Naive thymus-derived CD8-positive, alpha-beta T cell (primary cell): ENCODE measurements around the gene RBM15B. TPM values are rescaled to one million over a fixed set of nuclear protein-coding genes. Genes with fewer than 3 reads are reported as not detected.
"Not testable (repeated sequence)": the region's sequence is repeated elsewhere in the genome, so short reads cannot be mapped to it uniquely, and the experiment has no call there.

ENCODE experiments used
- ATAC-seq, 2 donors: fragments of 150-1000 bp; cut with Tn5 transposase in 1 of 2; sonication (Bioruptor Pico), chemical (Tn5 transposase) in 1 of 2; 1 replicate in 1 of 2; 2 replicates in 1 of 2; pipeline ENCODE4 v1.10.0; 2021; ENCODE audit warnings: mild to moderate bottlenecking in 2 of 2, moderate library complexity in 2 of 2
- POLR2A ChIA-PET: fragments of 350-600 bp; sonication (Branson Sonifier 250); formaldehyde crosslinking; loops from one replicate; lab custom pipeline; 2021; ENCODE audit warnings: antibody characterized with exemption; lab: Charles Lee
- DNase-seq, 10 donors: peaks; one replicate each; pipeline versions ENCODE4 v3.0.0 to v3.0.0-alpha.2; 2020 to 2022
- H3K27ac Mint-ChIP-seq, 10 donors: one replicate each; pipeline ENCODE4 v1.8.0; 2020 to 2022; ENCODE audit warnings: mild to moderate bottlenecking in 10 of 10, mixed read lengths in 10 of 10, moderate library complexity in 4 of 10, inconsistent platforms in 1 of 10
- H3K27me3 Mint-ChIP-seq, 5 donors: one replicate each; pipeline ENCODE4 v1.8.0; 2021 to 2022; ENCODE audit warnings: mixed read lengths in 5 of 5
- H3K36me3 Mint-ChIP-seq, 3 donors: one replicate each; pipeline ENCODE4 v1.8.0; 2020 to 2022; ENCODE audit warnings: mixed read lengths in 3 of 3, mild to moderate bottlenecking in 2 of 3, inconsistent platforms in 1 of 3
- H3K4me1 Mint-ChIP-seq, 4 donors: one replicate each; pipeline ENCODE4 v1.8.0; 2021 to 2022; ENCODE audit warnings: mixed read lengths in 4 of 4
- H3K4me3 Mint-ChIP-seq, 10 donors: one replicate each; pipeline ENCODE4 v1.8.0; 2020 to 2022; ENCODE audit warnings: mild to moderate bottlenecking in 10 of 10, mixed read lengths in 10 of 10, moderate library complexity in 6 of 10, inconsistent platforms in 1 of 10
- H3K9me3 Mint-ChIP-seq, 9 donors: one replicate each; pipeline ENCODE4 v1.8.0; 2020 to 2022; ENCODE audit warnings: mixed read lengths in 9 of 9, mild to moderate bottlenecking in 3 of 9, inconsistent platforms in 1 of 9, moderate library complexity in 1 of 9
- polyA plus RNA-seq, 3 donors: library from polyadenylated mRNA; unstranded; fragments of 300-500 nt; fragmentation: Illumina TruSeq; gene quantifications; one replicate each; pipeline ENCODE4 v1.2.3, GENCODE V29; 2021
- total RNA-seq, 8 experiments: library from RNA in 2 of 8; stranded (reverse) in 2 of 8; gene quantifications; one replicate each; pipeline ENCODE4 v1.2.3 and lab custom pipeline; 2021 to 2026

Gene RBM15B
- total and polyA plus RNA-seq, 5 experiments from 2014 or later, result 12.9 to 42.0 (median 27.3) TPM

DNA sequence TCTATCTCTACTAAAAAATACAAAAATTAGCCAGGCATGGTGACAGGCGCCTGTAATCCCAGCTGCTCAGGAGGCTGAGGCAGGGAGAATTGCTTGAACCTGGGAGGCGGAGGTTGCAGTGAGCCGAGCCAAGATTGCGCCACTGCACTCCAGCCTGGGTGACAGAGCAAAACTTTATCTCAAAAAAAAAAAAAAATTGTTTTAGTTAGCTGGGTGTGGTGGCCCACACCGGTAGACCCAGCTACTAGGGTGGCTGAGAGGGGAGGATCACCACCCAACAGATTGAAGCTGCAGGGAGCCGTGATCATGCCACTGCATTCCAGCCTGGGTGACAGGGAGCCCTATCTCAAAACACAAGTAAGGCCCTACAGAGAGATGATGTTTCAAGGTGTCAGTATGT, 3.8 kb upstream of the RBM15B start:
- ATAC-seq, DNase-seq, H3K9me3 Mint-ChIP-seq, H3K27me3 Mint-ChIP-seq: not testable (repeated sequence)
- POLR2A ChIA-PET, result interaction anchor here (0.6 kb wide), 1 partner anchor 113 kb away, joined by 8 read pairs; the partner anchor contains the start of gene DCAF1
- peak overlapping the region in 7 of 10 donors; percentile 1 to 99 (median 50) for H3K27ac Mint-ChIP-seq
- peak overlapping the region in 5 of 10 donors; percentile 22 to 100 (median 98) for H3K4me3 Mint-ChIP-seq
- peaks cover 0 to 16% (median 0%) of the 10 kb centered on the region in 3 donors for H3K36me3 Mint-ChIP-seq
- H3K4me1 Mint-ChIP-seq, result peaks cover 25 to 63% (median 58%) of the 10 kb centered on the region in 4 donors

DNA sequence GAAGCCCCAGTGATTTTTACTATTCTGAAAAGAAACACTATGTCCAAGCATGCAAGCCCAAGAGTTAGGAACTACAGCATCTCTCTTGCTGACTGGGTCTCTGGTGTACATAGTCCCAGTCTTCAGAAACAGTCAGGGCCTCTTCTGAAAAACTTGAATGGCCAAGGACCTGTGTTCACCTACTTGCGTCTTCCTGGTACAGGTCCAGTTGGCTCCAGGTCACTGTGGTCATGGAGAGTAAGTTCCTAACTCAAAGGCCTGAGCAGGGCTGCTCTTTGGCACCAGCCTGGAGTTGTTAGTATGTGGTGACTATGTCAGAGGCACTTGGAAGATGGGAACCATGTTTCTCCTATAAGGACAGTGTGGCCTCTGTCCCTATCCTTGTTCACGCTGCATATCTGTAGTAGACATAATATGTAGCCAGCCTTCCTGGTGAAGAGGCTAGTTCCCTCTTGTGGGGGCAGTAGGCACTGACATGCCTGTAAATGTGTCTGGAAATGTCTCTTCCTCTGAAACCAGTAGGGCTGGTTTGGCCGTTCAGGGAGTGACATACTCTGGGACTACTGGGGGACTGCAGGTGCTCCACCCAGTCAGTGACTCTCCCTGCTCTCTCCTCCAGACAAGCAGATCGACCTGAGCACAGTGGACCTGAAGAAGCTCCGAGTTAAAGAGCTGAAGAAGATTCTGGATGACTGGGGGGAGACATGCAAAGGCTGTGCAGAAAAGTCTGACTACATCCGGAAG, 2.6 kb upstream of the RBM15B start:
- H3K4me1 Mint-ChIP-seq, result peaks cover 25 to 69% (median 62%) of the 10 kb centered on the region in 4 donors
- no peak for ATAC-seq
- peak overlapping the region in 8 of 10 donors; percentile 46 to 82 (median 62) for H3K27ac Mint-ChIP-seq
- peaks cover 0 to 5% (median 0%) of the 10 kb centered on the region in 9 donors for H3K9me3 Mint-ChIP-seq
- peaks cover 0 to 20% (median 4%) of the 10 kb centered on the region in 3 donors for H3K36me3 Mint-ChIP-seq
- peak in 1 of 10 donors; percentile 11 for DNase-seq
- POLR2A ChIA-PET, result interaction anchor here (0.7 to 1.3 kb wide), 3 partner anchors 283 to 819 kb away, joined by 3 to 5 read pairs (median 4); partner anchors contain the start of gene HEMK1
- H3K4me3 Mint-ChIP-seq, result peak overlapping the region in 2 of 10 donors; percentile 11 to 14
- no peaks in the 10 kb centered on the region for H3K27me3 Mint-ChIP-seq

DNA sequence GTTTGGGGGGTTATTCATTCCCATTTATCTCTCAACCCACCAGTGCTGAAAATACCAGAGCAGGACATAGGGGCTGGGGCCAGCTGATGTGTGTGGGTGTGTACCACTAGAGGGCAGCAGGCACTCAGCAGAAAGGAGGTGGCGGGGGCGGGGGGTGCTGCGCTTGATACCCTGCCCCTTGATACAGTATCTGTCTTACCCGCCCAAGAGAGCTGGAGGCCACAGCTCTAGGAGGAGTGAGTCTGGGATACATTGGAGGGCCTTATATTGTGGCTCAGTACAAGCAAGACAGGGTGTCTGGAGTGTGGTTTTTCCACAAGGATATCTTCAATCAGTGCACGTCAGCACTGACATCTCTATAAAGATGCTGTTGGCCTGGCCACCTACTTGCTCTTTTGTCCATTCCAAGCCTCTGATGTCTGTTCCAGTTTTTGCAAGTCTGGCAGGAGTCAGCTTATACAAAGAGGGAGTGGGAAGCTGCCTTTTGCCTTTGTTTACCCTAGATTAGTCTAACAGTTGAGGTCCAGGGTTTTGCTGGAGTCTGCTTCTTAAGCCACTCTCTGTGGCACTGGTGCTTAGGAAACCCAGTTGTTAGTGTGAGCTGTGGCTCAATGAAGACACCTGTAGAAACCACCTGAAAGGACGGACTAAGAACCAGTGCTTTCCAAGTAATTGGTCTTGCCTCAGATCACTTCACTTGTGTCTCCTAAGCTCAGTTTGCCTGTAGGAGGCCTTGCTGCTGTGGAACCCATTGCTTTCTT, 1.5 kb upstream of the RBM15B start:
- Mint-ChIP-seq H3K4me3 (peak overlapping the region in 8 of 10 donors; percentile 13 to 73 (median 32)), H3K4me1 (peaks cover 25 to 71% (median 64%) of the 10 kb centered on the region in 4 donors), H3K9me3 (peaks cover 0 to 7% (median 0%) of the 10 kb centered on the region in 9 donors), H3K36me3 (peaks cover 0 to 32% (median 11%) of the 10 kb centered on the region in 3 donors), H3K27ac (peak overlapping the region in 9 of 10 donors; percentile 43 to 93 (median 73)), H3K27me3 (no peaks in the 10 kb centered on the region)
- ATAC-seq (no peak), DNase-seq (peak in 9 of 10 donors; percentile 32 to 74 (median 48))
- POLR2A ChIA-PET, result interaction anchor here (0.6 to 1.4 kb wide), 6 partner anchors 280 to 1400 kb away, joined by 3 to 5 read pairs (median 3); partner anchors contain the start of gene HEMK1

DNA sequence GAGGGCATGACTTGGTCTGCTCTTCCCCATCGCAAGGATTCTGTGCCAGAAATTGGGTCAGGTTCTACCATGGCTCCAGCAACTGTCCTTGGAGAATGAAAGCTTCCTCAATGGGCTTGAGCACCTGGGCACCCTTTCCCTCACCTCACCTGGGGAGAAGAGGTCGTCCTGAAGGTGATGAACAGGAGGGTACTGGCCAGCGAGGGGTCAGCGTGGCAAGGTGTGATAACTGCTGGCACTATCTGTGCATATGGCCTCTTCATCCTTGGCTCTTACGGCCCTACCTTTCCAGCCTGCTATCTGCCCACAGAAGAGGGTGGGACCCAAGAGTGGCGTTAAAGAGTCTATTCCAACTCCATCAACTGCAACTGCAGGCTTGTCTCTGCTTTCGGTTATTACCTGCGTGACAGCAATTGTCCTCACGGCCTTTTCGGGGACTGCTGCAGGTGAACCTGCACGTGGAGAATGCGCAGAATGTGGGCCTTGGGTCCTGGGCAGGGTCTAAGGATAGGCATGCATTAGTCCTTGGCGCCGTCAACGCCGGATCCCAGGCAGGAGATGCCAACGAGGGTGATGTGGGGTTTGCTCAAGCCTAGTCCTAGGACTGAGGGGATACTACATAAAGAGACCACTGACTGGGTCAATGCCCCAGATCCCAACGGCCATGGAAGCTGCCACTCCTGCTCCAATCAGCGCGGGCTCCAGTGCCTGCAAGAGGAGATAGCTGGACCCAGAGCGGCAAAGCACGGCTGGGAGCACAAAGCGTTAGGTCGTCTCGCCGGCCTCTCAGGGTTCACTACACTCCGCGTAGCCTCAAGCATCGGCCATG, 625 bp upstream of the RBM15B start:
- Mint-ChIP-seq H3K36me3 (peaks cover 0 to 40% (median 17%) of the 10 kb centered on the region in 3 donors), H3K4me1 (peaks cover 29 to 78% (median 66%) of the 10 kb centered on the region in 4 donors), H3K4me3 (peak overlapping the region; percentile 61 to 84 (median 74)), H3K9me3 (peaks cover 0 to 10% (median 0%) of the 10 kb centered on the region in 9 donors), H3K27me3 (no peaks in the 10 kb centered on the region), H3K27ac (peak overlapping the region; percentile 53 to 93 (median 89))
- POLR2A ChIA-PET, result interaction anchor here (0.8 to 1.4 kb wide), 3 partner anchors 9 to 821 kb away, joined by 3 to 5 read pairs (median 3); partner anchors contain the start of gene HEMK1
- DNase-seq, result peak in 1 of 10 donors; percentile 6
- ATAC-seq, result peak in 1 of 2 donors; percentile 5

DNA sequence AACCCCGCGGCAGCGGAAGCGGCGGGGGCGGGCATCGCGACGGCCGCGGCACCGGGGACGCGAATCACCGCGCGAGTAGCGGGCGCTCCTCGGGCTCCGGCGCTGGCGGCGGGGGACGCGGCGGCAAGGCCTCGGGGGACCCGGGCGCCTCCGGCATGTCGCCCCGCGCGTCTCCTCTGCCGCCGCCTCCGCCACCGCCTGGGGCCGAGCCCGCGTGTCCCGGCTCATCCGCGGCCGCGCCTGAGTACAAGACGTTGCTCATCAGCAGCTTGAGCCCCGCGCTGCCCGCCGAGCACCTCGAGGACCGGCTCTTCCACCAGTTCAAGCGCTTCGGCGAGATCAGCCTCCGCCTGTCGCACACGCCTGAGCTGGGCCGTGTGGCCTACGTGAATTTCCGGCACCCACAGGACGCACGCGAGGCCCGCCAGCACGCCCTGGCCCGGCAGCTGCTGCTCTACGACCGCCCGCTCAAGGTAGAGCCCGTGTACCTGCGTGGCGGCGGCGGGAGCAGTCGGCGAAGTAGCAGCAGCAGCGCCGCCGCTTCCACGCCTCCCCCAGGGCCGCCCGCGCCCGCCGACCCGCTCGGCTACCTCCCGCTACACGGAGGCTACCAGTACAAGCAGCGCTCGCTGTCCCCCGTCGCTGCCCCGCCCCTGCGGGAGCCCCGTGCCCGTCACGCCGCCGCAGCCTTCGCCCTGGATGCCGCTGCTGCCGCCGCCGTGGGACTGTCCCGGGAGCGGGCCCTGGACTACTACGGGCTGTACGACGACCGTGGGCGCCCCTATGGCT, 675 bp downstream of the RBM15B start:
- Mint-ChIP-seq H3K4me3 (peak overlapping the region; percentile 67 to 88 (median 78)), H3K27me3 (no peaks in the 10 kb centered on the region), H3K27ac (peak overlapping the region; percentile 63 to 96 (median 90)), H3K9me3 (peaks cover 0 to 10% (median 0%) of the 10 kb centered on the region in 9 donors), H3K36me3 (peaks cover 0 to 48% (median 19%) of the 10 kb centered on the region in 3 donors), H3K4me1 (peaks cover 20 to 77% (median 62%) of the 10 kb centered on the region in 4 donors)
- POLR2A ChIA-PET, result interaction anchor here (0.6 to 2.1 kb wide), 2 partner anchors 108 to 550 kb away, joined by 3 to 8 read pairs; partner anchors contain the start of genes DCAF1 and RRP9
- ATAC-seq (peak; percentile 21 to 25), DNase-seq (peak in 9 of 10 donors; percentile 34 to 77 (median 46))

DNA sequence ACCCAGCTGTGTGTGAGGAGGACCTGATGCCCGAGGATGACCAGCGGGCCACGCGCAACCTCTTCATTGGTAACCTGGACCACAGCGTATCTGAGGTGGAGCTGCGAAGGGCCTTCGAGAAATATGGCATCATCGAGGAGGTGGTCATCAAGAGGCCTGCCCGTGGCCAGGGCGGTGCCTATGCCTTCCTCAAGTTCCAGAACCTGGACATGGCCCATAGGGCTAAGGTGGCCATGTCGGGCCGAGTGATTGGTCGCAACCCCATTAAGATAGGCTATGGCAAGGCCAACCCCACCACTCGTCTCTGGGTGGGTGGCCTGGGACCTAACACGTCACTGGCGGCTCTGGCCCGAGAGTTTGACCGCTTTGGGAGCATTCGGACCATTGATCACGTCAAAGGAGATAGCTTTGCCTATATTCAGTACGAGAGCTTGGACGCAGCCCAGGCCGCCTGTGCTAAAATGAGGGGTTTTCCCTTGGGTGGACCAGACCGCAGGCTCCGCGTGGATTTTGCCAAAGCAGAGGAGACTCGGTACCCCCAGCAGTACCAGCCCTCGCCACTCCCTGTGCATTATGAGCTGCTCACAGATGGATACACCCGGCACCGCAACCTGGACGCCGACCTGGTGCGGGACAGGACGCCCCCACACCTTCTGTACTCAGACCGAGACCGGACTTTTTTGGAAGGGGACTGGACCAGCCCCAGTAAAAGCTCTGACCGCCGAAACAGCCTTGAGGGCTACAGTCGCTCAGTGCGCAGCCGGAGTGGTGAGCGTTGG, 1.5 kb downstream of the RBM15B start:
- H3K9me3 Mint-ChIP-seq, result peaks cover 0 to 10% (median 0%) of the 10 kb centered on the region in 9 donors
- DNase-seq (no peak), ATAC-seq (no peak)
- POLR2A ChIA-PET, result interaction anchor here (0.5 to 2.1 kb wide), 3 partner anchors 107 to 549 kb away, joined by 3 to 8 read pairs (median 6); partner anchors contain the start of genes DCAF1 and RRP9
- peaks cover 22 to 76% (median 64%) of the 10 kb centered on the region in 4 donors for H3K4me1 Mint-ChIP-seq
- H3K27me3 Mint-ChIP-seq, result no peaks in the 10 kb centered on the region
- H3K27ac Mint-ChIP-seq, result peak overlapping the region in 9 of 10 donors; percentile 22 to 96 (median 63)
- peak overlapping the region; percentile 47 to 87 (median 72) for H3K4me3 Mint-ChIP-seq
- H3K36me3 Mint-ChIP-seq, result peaks cover 0 to 52% (median 21%) of the 10 kb centered on the region in 3 donors

DNA sequence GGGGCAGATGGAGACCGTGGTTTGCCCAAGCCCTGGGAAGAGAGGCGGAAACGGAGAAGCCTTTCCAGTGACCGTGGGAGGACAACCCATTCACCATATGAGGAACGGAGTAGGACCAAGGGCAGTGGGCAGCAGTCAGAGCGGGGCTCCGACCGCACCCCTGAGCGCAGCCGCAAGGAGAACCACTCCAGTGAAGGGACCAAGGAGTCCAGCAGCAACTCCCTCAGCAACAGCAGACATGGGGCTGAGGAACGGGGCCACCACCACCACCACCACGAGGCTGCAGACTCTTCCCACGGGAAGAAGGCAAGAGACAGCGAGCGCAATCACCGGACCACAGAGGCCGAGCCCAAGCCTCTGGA, 2.0 kb downstream of the RBM15B start:
- ATAC-seq (no peak), DNase-seq (no peak)
- Mint-ChIP-seq H3K27ac (peak overlapping the region in 7 of 10 donors; percentile 25 to 96 (median 74)), H3K4me3 (peak overlapping the region in 9 of 10 donors; percentile 15 to 79 (median 50)), H3K36me3 (peaks cover 0 to 52% (median 21%) of the 10 kb centered on the region in 3 donors), H3K9me3 (peaks cover 0 to 10% (median 0%) of the 10 kb centered on the region in 9 donors), H3K4me1 (peaks cover 19 to 70% (median 59%) of the 10 kb centered on the region in 4 donors), H3K27me3 (no peaks in the 10 kb centered on the region)
- POLR2A ChIA-PET, result interaction anchor here (0.5 to 2.1 kb wide), 2 partner anchors 106 to 108 kb away, joined by 6 to 8 read pairs; partner anchors contain the start of gene DCAF1

DNA sequence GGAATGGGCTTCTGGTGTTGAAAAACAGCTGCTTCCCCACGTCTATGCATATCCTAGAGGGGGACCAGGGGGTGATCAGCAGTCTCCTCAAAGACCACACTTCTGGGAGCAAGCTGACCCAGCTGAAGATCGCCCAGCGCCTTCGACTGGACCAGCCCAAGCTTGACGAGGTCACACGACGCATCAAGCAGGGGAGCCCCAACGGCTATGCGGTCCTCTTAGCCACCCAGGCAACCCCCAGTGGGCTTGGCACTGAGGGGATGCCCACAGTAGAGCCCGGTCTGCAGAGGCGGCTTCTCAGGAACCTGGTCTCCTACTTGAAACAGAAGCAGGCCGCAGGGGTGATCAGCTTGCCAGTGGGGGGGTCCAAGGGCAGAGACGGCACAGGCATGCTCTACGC, 2.5 kb downstream of the RBM15B start:
- H3K27ac Mint-ChIP-seq, result peak overlapping the region in 4 of 10 donors; percentile 59 to 86 (median 70)

DNA sequence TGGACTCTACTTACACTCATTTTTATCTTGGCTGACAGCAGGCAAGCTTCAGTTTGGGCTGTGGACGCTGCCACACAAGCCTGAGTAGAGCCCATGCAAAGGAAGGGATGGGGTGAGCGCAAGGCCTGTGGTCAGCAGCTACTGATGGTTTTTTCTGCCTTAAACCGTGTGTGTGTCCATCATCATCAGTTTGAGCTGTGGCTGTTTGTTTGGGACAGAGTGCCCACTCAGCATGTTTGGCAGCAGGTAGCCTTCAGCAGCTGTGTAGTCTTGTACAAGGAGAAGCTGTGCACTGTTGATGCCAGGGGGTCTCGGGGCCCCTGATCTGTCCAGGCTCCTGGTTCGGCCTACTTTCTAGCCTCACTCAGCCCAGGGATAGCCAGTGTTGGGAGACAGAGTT, 3.5 kb downstream of the RBM15B start:
- peaks cover 16 to 61% (median 52%) of the 10 kb centered on the region in 4 donors for H3K4me1 Mint-ChIP-seq
- ATAC-seq, result no peak
- H3K27ac Mint-ChIP-seq, result peak overlapping the region in 9 of 10 donors; percentile 24 to 86 (median 54)
- POLR2A ChIA-PET, result interaction anchor here (1.0 kb wide), 1 partner anchor 10 kb away, joined by 4 read pairs; the partner anchor contains the start of gene MANF
- no peak for DNase-seq
- peaks cover 0 to 53% (median 21%) of the 10 kb centered on the region in 3 donors for H3K36me3 Mint-ChIP-seq
- no peaks in the 10 kb centered on the region for H3K27me3 Mint-ChIP-seq
- peak overlapping the region in 4 of 10 donors; percentile 19 to 73 (median 56) for H3K4me3 Mint-ChIP-seq
- peaks cover 0 to 10% (median 0%) of the 10 kb centered on the region in 9 donors for H3K9me3 Mint-ChIP-seq

More for the DNA sequence above, 2.5 kb downstream of the RBM15B start:
- Mint-ChIP-seq H3K9me3 (peaks cover 0 to 10% (median 0%) of the 10 kb centered on the region in 9 donors), H3K27me3 (no peaks in the 10 kb centered on the region), H3K4me1 (peaks cover 19 to 67% (median 57%) of the 10 kb centered on the region in 4 donors), H3K4me3 (peak overlapping the region in 7 of 10 donors; percentile 10 to 73 (median 46)), H3K36me3 (peaks cover 0 to 54% (median 21%) of the 10 kb centered on the region in 3 donors)
- DNase-seq, result no peak
- no peak for ATAC-seq
- POLR2A ChIA-PET, result interaction anchor here (1.0 kb wide), 1 partner anchor 9 kb away, joined by 4 read pairs; the partner anchor contains the start of gene MANF
